H1 (cell line): ENCODE data around the gene PAQR8.

Experiments used
- JUN ChIP-seq: IDR thresholded peaks from 2 replicates; pipeline ENCODE4 v1.6.1; 2011; ENCODE audit warnings: low read depth, mild to moderate bottlenecking, improper control_type of control experiment, low read length
- RBBP5 ChIP-seq: IDR thresholded peaks from 2 replicates; pipeline ENCODE4 v1.7.1; 2012; ENCODE audit warnings: low read depth, mild to moderate bottlenecking, inconsistent platforms, low read length, moderate library complexity, borderline replicate concordance

GRCh38 chr6:52351879-52352238, 10.1 kb upstream of the PAQR8 start:
- TF ChIP-seq RBBP5 (no peak), JUN (no peak)
